Keratinocyte (primary cell): ENCODE measurements around the gene AGPAT3. TPM values are rescaled to one million over a fixed set of nuclear protein-coding genes. Genes with fewer than 3 reads are reported as not detected.
"Not testable (repeated sequence)": the region's sequence is repeated elsewhere in the genome, so short reads cannot be mapped to it uniquely, and the experiment has no call there.

Source experiments
- DNase-seq: peaks from one replicate; pipeline ENCODE4 v3.0.0-alpha.2; 2011; ENCODE audit warnings: low read depth, missing footprints, low spot score
- FAIRE-seq: peaks from 2 replicates; lab custom pipeline; 2011; peaks lifted over from hg19 to GRCh38; lab: Jason Lieb, UNC
- H2AFZ ChIP-seq: 2 replicates; pipeline ENCODE4 v1.6.0; 2012; ENCODE audit warnings: low read length, control low read depth, inconsistent platforms; ENCODE audit not compliant: control insufficient read depth
- H3K27ac ChIP-seq: 2 replicates; pipeline ENCODE4 v1.5.1; 2011; ENCODE audit warnings: low read length; ENCODE audit not compliant: control insufficient read depth, insufficient read depth
- H3K27me3 ChIP-seq: 3 replicates; pipeline ENCODE4 v1.6.0; 2011; ENCODE audit warnings: low read length; ENCODE audit not compliant: control insufficient read depth, insufficient read depth; ENCODE audit errors: extremely low read depth
- H3K36me3 ChIP-seq, 2 experiments: 2 replicates in 1 of 2; 3 replicates in 1 of 2; pipeline ENCODE4 v1.5.1; 2011; ENCODE audit warnings: low read length in 2 of 2, mild to moderate bottlenecking in 1 of 2; ENCODE audit not compliant: control insufficient read depth in 2 of 2, insufficient read depth in 2 of 2; ENCODE audit errors: extremely low read depth in 1 of 2
- H3K4me1 ChIP-seq: 3 replicates; pipeline ENCODE4 v1.5.1; 2011; ENCODE audit warnings: low read length; ENCODE audit not compliant: control insufficient read depth, insufficient read depth; ENCODE audit errors: extremely low read depth
- H3K4me2 ChIP-seq: 3 replicates; pipeline ENCODE4 v1.6.0; 2011; ENCODE audit warnings: low read depth, low read length; ENCODE audit not compliant: control insufficient read depth, insufficient read depth; ENCODE audit errors: extremely low read depth
- H3K4me3 ChIP-seq, 3 experiments: fragments of 200-600 bp in 1 of 3; sonication (generic) in 1 of 3; 2 replicates in 2 of 3; 3 replicates in 1 of 3; pipeline ENCODE4 v1.5.1; 2011 to 2016; ENCODE audit warnings: low read length in 3 of 3, mild to moderate bottlenecking in 3 of 3, control low read depth in 2 of 3, inconsistent platforms in 1 of 3, low read depth in 1 of 3, mixed read lengths in 1 of 3, mixed run types in 1 of 3, moderate library complexity in 1 of 3; ENCODE audit not compliant: control insufficient read depth in 2 of 3, insufficient read depth in 2 of 3; ENCODE audit errors: extremely low read depth in 1 of 3
- H3K79me2 ChIP-seq: 2 replicates; pipeline ENCODE4 v1.6.0; 2012; ENCODE audit warnings: low read length; ENCODE audit not compliant: control insufficient read depth, insufficient read depth
- H3K9ac ChIP-seq: 3 replicates; pipeline ENCODE4 v1.6.0; 2011; ENCODE audit warnings: low read length; ENCODE audit not compliant: control insufficient read depth, insufficient read depth; ENCODE audit errors: extremely low read depth
- H3K9me1 ChIP-seq: 3 replicates; pipeline ENCODE4 v1.6.0; 2011; ENCODE audit warnings: low read length; ENCODE audit not compliant: control insufficient read depth, insufficient read depth; ENCODE audit errors: extremely low read depth
- H3K9me3 ChIP-seq: 2 replicates; pipeline ENCODE4 v1.5.1; 2012; ENCODE audit warnings: low read depth, low read length; ENCODE audit not compliant: control insufficient read depth
- H4K20me1 ChIP-seq: 3 replicates; pipeline ENCODE4 v1.6.0; 2011; ENCODE audit warnings: low read length; ENCODE audit not compliant: control insufficient read depth, insufficient read depth; ENCODE audit errors: extremely low read depth
- CTCF ChIP-seq, 3 experiments: IDR thresholded peaks in 1 of 3; conservative IDR thresholded peaks in 1 of 3; optimal IDR thresholded peaks in 1 of 3; 2 replicates in 2 of 3; 3 replicates in 1 of 3; pipeline versions ENCODE3 to v1.5.1; 2011; ENCODE audit warnings: low read length in 3 of 3, mild to moderate bottlenecking in 3 of 3, moderate library complexity in 2 of 3, control low read depth in 1 of 3, inconsistent platforms in 1 of 3; ENCODE audit not compliant: insufficient read depth in 2 of 3; ENCODE audit errors: extremely low read depth in 1 of 3
- EZH2 ChIP-seq: IDR thresholded peaks from one replicate; pipeline ENCODE4 v1.6.1; 2012; ENCODE audit warnings: inconsistent platforms, mild to moderate bottlenecking, low read length, moderate library complexity
- dilution Hi-C: fragments of 300-500 bp; cut with MboI; formaldehyde crosslinking; loops from one replicate; pipeline ENCODE4 v1.7.0; 2020; ENCODE audit warnings: low sequenced_read_pairs; ENCODE audit not compliant: extremely low pct_ligation_motif_present
- polyA plus RNA-seq, 5 experiments: library from polyadenylated mRNA; depleted of rRNA in 3 of 5; stranded (reverse) in 3 of 5; stranded (forward) in 1 of 5; unstranded in 1 of 5; fragments of >200 nt; gene quantifications; 1 replicate in 1 of 5; 2 replicates in 3 of 5; 3 replicates in 1 of 5; pipeline versions ENCODE4 v1.2.1 to v1.2.3, GENCODE V29; 2011 to 2012; ENCODE audit warnings: missing spikeins in 2 of 5, low read depth in 1 of 5, low replicate concordance in 1 of 5

The AGPAT3 gene
- polyA plus RNA-seq, 1 donor (not counting 4 experiments of a cell fraction or from before 2014, with no cell fraction given), result 21.7 TPM

- Histone ChIP-seq H3K9me1 (no peaks in the 10 kb centered on the region), H3K27me3 (no peaks in the 10 kb centered on the region), H3K27ac (no peak overlapping the region), H2AFZ (peak overlapping the region; percentile 46), H3K4me3 (no peak overlapping the region), H3K79me2 (no peaks in the 10 kb centered on the region), H4K20me1 (no peaks in the 10 kb centered on the region), H3K4me2 (no peak overlapping the region), H3K36me3 (no peaks in the 10 kb centered on the region), H3K4me1 (no peaks in the 10 kb centered on the region), H3K9ac (no peak overlapping the region), H3K9me3 (no peaks in the 10 kb centered on the region)
- TF ChIP-seq EZH2 (no peak), CTCF (optimal IDR thresholded peaks at IDR 0.05 in 1 of 3, IDR thresholded peaks at IDR 0.05 in 1 of 3, conservative IDR thresholded peaks at IDR 0.05 in 1 of 3; ENCODE audit: extremely low read depth in 1 of 3, insufficient read depth in 2 of 3, low read length in 3 of 3) (no peak)
- FAIRE-seq (no peak), DNase-seq (no peak)
- dilution Hi-C loops, result no loop called here
Observed at GRCh38 chr21:43842742-43843141, 22.3 kb upstream of the AGPAT3 start.

GRCh38 chr21:43844906-43845305, 20.1 kb upstream of the AGPAT3 start:
- H3K4me3 ChIP-seq, H4K20me1 ChIP-seq, H3K9me1 ChIP-seq, H3K9me3 ChIP-seq, H2AFZ ChIP-seq, H3K4me1 ChIP-seq, dilution Hi-C loops, H3K27me3 ChIP-seq, FAIRE-seq, H3K4me2 ChIP-seq, DNase-seq, H3K9ac ChIP-seq, H3K27ac ChIP-seq, H3K79me2 ChIP-seq, H3K36me3 ChIP-seq: not testable (repeated sequence)

GRCh38 chr21:43845386-43845785, 19.6 kb upstream of the AGPAT3 start:
- DNase-seq (no peak), FAIRE-seq (no peak)
- Histone ChIP-seq H3K4me1 (no peaks in the 10 kb centered on the region), H3K9me1 (no peaks in the 10 kb centered on the region), H3K36me3 (no peaks in the 10 kb centered on the region), H3K79me2 (no peaks in the 10 kb centered on the region), H3K9ac (no peak overlapping the region), H3K4me3 (no peak overlapping the region), H3K9me3 (no peaks in the 10 kb centered on the region), H3K4me2 (no peak overlapping the region), H3K27me3 (no peaks in the 10 kb centered on the region), H3K27ac (no peak overlapping the region), H2AFZ (no peak overlapping the region), H4K20me1 (no peaks in the 10 kb centered on the region)
- TF ChIP-seq EZH2, result no peak
- TF ChIP-seq CTCF (optimal IDR thresholded peaks at IDR 0.05 in 1 of 3, IDR thresholded peaks at IDR 0.05 in 1 of 3, conservative IDR thresholded peaks at IDR 0.05 in 1 of 3; ENCODE audit: extremely low read depth in 1 of 3, insufficient read depth in 2 of 3, low read length in 3 of 3), result no peak
- dilution Hi-C loops, result no loop called here
